ENCODE results near the gene FAM135A. TPM values are rescaled to one million over a fixed set of nuclear protein-coding genes. Genes with fewer than 3 reads are reported as not detected.

FAM135A gene
- total and polyA plus RNA-seq, 12 donors, result 4.8 to 18.0 (median 12.8) TPM

DNA sequence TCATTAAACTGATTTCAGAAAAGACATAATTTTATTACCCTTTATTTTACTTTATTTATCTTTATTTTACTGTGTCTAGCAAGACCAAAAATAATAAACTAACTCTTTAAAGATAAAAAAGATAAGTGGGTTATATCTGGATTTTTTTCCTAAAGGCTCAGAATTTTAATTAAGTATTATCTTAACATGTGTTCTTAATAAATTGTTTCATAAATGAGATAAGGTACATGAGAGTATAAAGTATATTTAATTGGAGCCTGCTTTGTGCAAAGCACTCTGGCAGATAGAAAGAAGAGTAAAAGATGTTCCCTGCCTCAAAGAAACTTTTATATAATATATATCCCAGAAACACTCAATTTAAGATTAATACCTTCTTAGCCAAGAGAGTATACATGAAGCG is 8.7 kb upstream of the FAM135A start:
- H3K27ac ChIP-seq, result no peak overlapping the region
- no peak for TF ChIP-seq CTCF (IDR thresholded peaks at IDR 0.05)
- intact Hi-C loops (cut with DNase I), result no loop called here
- H3K27me3 ChIP-seq, result peaks cover 0 to 25% (median 0%) of the 10 kb centered on the region in 7 donors
- no peak overlapping the region for H3K4me3 ChIP-seq
- DNase-seq, result no peak
- 76 to 83% methylated on average over 1 of the region's 1 CpG for WGBS, 2 donors
- no peaks in the 10 kb centered on the region for H3K9me3 ChIP-seq
- H3K4me1 ChIP-seq, result no peaks in the 10 kb centered on the region
- ATAC-seq, result no peak
- H3K36me3 ChIP-seq, result no peaks in the 10 kb centered on the region

DNA sequence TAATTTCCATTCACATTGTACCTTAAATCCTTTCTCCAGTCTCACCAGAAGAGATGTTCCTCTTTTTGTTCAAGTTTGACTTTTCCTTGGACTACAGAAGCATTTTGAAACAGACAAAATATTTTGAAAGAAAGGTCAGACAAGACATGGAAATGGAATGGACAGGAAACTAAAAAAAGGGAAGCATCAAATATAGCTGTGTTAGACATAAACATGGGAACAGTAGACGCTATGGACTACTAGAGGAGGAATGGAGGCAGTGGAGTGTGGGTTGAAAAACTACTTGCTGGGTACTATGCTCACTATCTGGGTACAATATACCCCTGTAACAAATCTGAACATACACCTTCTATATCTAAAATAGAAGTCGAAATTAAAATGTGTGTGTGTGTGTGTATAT is 4.1 kb upstream of the FAM135A start:
- Histone ChIP-seq H3K36me3 (no peaks in the 10 kb centered on the region), H3K27ac (no peak overlapping the region), H3K9me3 (no peaks in the 10 kb centered on the region), H3K4me3 (no peak overlapping the region), H3K27me3 (peaks cover 0 to 12% (median 0%) of the 10 kb centered on the region in 7 donors), H3K4me1 (peaks cover 0 to 12% (median 6%) of the 10 kb centered on the region in 9 donors)
- intact Hi-C loops (cut with DNase I), result no loop called here
- WGBS, 2 donors, result 74% methylated on average over 2 of the region's 2 CpGs
- ATAC-seq (no peak), DNase-seq (no peak)
- no peak for TF ChIP-seq CTCF (IDR thresholded peaks at IDR 0.05)

DNA sequence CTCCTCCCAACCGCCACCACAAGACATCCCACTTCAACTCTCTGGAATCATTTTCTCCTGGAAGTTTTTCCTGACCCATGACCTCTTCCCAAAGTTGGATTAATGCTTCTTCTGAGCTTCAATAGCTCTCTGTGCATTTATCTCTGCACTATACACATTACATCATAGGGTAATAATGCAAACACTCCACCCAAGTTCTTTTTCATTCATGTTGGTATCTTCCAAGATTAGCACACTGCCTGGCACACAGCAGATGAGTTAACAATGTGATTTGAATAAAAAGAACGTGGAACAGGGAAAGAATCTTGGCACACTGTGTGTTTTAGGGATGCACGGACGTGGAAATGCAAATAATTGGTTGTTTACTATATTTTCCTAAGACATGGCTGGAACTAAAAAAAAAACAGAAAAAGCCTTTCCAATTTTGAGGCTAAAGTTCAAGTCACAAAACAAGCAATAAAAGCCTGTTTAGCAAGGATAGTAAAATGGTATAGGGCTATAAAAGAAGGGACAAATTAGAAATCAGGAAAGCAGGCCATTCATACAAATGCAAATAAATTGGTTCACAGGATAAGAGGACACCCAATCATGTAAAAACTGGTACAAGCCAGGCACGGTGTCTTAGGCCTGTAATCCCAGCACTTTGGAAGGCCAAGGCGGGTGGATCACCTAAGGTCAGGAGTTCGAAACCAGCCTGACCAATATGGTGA is 1.6 kb upstream of the FAM135A start:
- TF ChIP-seq CTCF (IDR thresholded peaks at IDR 0.05), result no peak
- Histone ChIP-seq H3K9me3 (no peaks in the 10 kb centered on the region), H3K27ac (no peak overlapping the region), H3K4me1 (peaks cover 0 to 28% (median 18%) of the 10 kb centered on the region in 9 donors), H3K36me3 (no peaks in the 10 kb centered on the region), H3K27me3 (no peaks in the 10 kb centered on the region), H3K4me3 (peak overlapping the region in 2 of 10 donors; percentile 70 to 98)
- intact Hi-C loops (cut with DNase I), result loop anchor here in 1 of 10 donors (5.0 to 10.0 kb wide), 2 partner anchors 39 to 607 kb away; no protein-coding TSS in a partner anchor
- 82 to 84% methylated on average over 7 of the region's 7 CpGs for WGBS, 2 donors
- no peak for DNase-seq
- no peak for ATAC-seq

DNA sequence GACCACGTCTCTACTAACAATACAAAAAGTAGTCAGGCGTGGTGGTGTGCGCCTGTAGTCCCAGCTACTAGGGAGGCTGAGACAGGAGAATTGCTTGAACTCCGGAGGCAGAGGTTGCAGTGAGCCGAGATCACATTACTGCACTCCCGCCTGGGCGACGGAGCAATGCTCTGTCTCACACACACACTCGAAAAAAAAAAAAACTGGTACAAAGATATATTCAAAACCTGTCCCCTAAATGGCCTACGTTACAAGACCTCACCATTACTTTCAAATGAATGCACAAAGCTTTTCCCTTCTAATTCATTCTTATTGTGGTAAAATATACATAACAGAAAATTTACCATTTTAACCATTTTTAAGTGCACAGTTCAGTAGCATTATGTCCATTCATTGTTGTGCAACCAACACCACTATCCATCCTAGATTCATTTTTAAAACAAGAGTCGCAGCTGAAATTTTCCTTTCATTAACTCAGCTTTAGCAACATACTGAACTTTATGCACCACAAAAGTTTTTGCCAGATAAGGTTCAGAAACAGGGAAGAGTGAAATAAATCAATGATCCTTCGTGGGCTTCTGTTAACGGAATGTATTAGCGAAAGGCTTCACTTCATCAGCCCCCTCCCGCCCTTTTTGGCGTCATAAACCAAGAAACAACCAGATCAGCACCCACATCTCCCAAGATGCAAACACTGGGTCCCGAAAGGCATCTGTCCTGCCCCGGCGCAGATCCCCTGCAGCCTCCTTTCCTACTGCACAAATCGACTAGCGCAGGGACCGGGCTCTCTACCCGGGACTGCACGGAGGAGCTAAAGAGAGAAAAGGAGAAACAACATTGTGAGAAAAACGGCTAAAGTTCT is 825 bp upstream of the FAM135A start:
- ATAC-seq (peak; percentile 15 to 60 (median 50)), DNase-seq (no peak)
- no peak for TF ChIP-seq CTCF (IDR thresholded peaks at IDR 0.05)
- WGBS, 2 donors, result 40 to 41% methylated on average over 25 of the region's 25 CpGs
- no peaks in the 10 kb centered on the region for H3K27me3 ChIP-seq
- H3K9me3 ChIP-seq, result no peaks in the 10 kb centered on the region
- peaks cover 0 to 7% (median 0%) of the 10 kb centered on the region in 9 donors for H3K36me3 ChIP-seq
- intact Hi-C loops (cut with DNase I), result loop anchor here in 2 of 10 donors (1.0 to 10.0 kb wide), 3 partner anchors 40 to 608 kb away; no protein-coding TSS in a partner anchor
- H3K27ac ChIP-seq, result peak overlapping the region in 9 of 10 donors; percentile 67 to 94 (median 86)
- H3K4me3 ChIP-seq, result peak overlapping the region; percentile 65 to 100 (median 98)
- H3K4me1 ChIP-seq, result peaks cover 0 to 28% (median 18%) of the 10 kb centered on the region in 9 donors
